Suprapubic skin (tissue), 4 donors: Measurements from ENCODE around the gene PISD. TPM values are rescaled to one million over a fixed set of nuclear protein-coding genes. Genes with fewer than 3 reads are reported as not detected.

Source experiments
- DNase-seq, 2 donors: peaks; one replicate each; pipeline ENCODE4 v3.0.0-alpha.2; 2019; ENCODE audit warnings: low spot score in 2 of 2
- H3K27ac ChIP-seq: fragments of 200-600 bp; sonication (generic); one replicate; pipeline ENCODE4 v1.5.1; 2019
- H3K27me3 ChIP-seq: fragments of 200-600 bp; sonication (generic); one replicate; pipeline ENCODE4 v1.5.1; 2019
- H3K36me3 ChIP-seq: fragments of 200-600 bp; sonication (generic); one replicate; pipeline ENCODE4 v1.5.1; 2019
- H3K4me1 ChIP-seq: fragments of 200-600 bp; sonication (generic); one replicate; pipeline ENCODE4 v1.5.1; 2019
- H3K4me3 ChIP-seq: fragments of 200-600 bp; sonication (generic); one replicate; pipeline ENCODE4 v1.5.1; 2019; ENCODE audit warnings: mild to moderate bottlenecking
- H3K9me3 ChIP-seq: fragments of 200-600 bp; sonication (generic); one replicate; pipeline ENCODE4 v1.5.1; 2019
- CTCF ChIP-seq, 2 donors: fragments of 200-600 bp in 1 of 2; fragments of 450-650 bp in 1 of 2; sonication (generic) in 1 of 2; IDR thresholded peaks; one replicate each; pipeline ENCODE4 v1.5.1; 2016 to 2019; ENCODE audit warnings: antibody characterized with exemption in 2 of 2, mild to moderate bottlenecking in 1 of 2, moderate library complexity in 1 of 2
- EP300 ChIP-seq: sonication (generic); formaldehyde crosslinking; IDR thresholded peaks from one replicate; pipeline ENCODE4 v1.6.1; 2017; ENCODE audit warnings: antibody characterized with exemption
- POLR2A ChIP-seq, 2 donors: fragments of 450-650 bp; IDR thresholded peaks; one replicate each; pipeline ENCODE4 v1.6.1; 2017; ENCODE audit warnings: antibody characterized with exemption in 2 of 2, mild to moderate bottlenecking in 2 of 2, moderate library complexity in 2 of 2
- POLR2AphosphoS5 ChIP-seq, 3 donors: sonication (generic); formaldehyde crosslinking; IDR thresholded peaks; one replicate each; pipeline ENCODE4 v1.6.1; 2017; ENCODE audit warnings: antibody characterized with exemption in 3 of 3
- WGBS: methylation state at CpG from one replicate; pipeline ENCODE4 v1.1.5; 2018; 5-methylcytosine and 5-hydroxymethylcytosine counted together
- total RNA-seq, 4 donors: library from RNA; depleted of rRNA; stranded (reverse); fragments of >200 nt; gene quantifications; one replicate each; pipeline ENCODE4 v1.1.0, GENCODE V29; 2016

Gene PISD
- total RNA-seq, 4 donors from 2014 or later, result 42.5 to 91.7 (median 57.9) TPM

- Histone ChIP-seq H3K4me3 (no peak overlapping the region), H3K9me3 (no peaks in the 10 kb centered on the region), H3K36me3 (peaks cover 45% of the 10 kb centered on the region), H3K27ac (no peak overlapping the region), H3K27me3 (no peaks in the 10 kb centered on the region), H3K4me1 (no peaks in the 10 kb centered on the region)
- WGBS, result 96% methylated on average over 3 of the region's 3 CpGs
- TF ChIP-seq POLR2A (IDR thresholded peaks at IDR 0.05) (no peak), POLR2AphosphoS5 (IDR thresholded peaks at IDR 0.05) (no peak), CTCF (IDR thresholded peaks at IDR 0.05) (no peak), EP300 (no peak)
- no peak for DNase-seq
These were observed 87.9 kb downstream of the PISD start for GRCh38 chr22:31574055-31574670.

- no peak for DNase-seq
- Histone ChIP-seq H3K27me3 (no peaks in the 10 kb centered on the region), H3K36me3 (peaks cover 35% of the 10 kb centered on the region), H3K9me3 (no peaks in the 10 kb centered on the region), H3K4me1 (no peaks in the 10 kb centered on the region), H3K27ac (no peak overlapping the region), H3K4me3 (no peak overlapping the region)
- 90% methylated on average over 5 of the region's 5 CpGs for WGBS
- TF ChIP-seq POLR2A (IDR thresholded peaks at IDR 0.05), result no peak
- TF ChIP-seq CTCF (IDR thresholded peaks at IDR 0.05), result no peak
- TF ChIP-seq POLR2AphosphoS5 (IDR thresholded peaks at IDR 0.05), result no peak
- TF ChIP-seq EP300, result no peak
These were observed 89.1 kb downstream of the PISD start for GRCh38 chr22:31572939-31573338.

- H3K9me3 ChIP-seq, result no peaks in the 10 kb centered on the region
- no peaks in the 10 kb centered on the region for H3K27me3 ChIP-seq
- DNase-seq, result no peak
- TF ChIP-seq EP300, result no peak
- no peak for TF ChIP-seq CTCF (IDR thresholded peaks at IDR 0.05)
- TF ChIP-seq POLR2A (IDR thresholded peaks at IDR 0.05), result no peak
- TF ChIP-seq POLR2AphosphoS5 (IDR thresholded peaks at IDR 0.05), result no peak
- H3K27ac ChIP-seq, result no peak overlapping the region
- peaks cover 8% of the 10 kb centered on the region for H3K36me3 ChIP-seq
- 96% methylated on average over 1 of the region's 1 CpG for WGBS
- no peak overlapping the region for H3K4me3 ChIP-seq
- H3K4me1 ChIP-seq, result no peaks in the 10 kb centered on the region
These were observed 92.9 kb downstream of the PISD start for GRCh38 chr22:31569126-31569525.

Other genes with a start within 250 kb of the PISD start
- 10 to 100 TPM; 12.7 to 33.8 (median 22.5) TPM for gene EIF4ENIF1, start 172.4 kb downstream of the PISD start, total RNA-seq
- gene SFI1, start 165.7 kb downstream of the PISD start, total RNA-seq, result 100 to 1,000 TPM in 1 of 4 donors, 10 to 100 TPM in 3; 21.2 to 128 (median 40.7) TPM
- 10 to 100 TPM; 23.6 to 66.0 (median 35.4) TPM for gene PRR14L, start 87.9 kb upstream of the PISD start, total RNA-seq
- 10 to 100 TPM; 10.2 to 35.6 (median 15.5) TPM for gene DEPDC5, start 91.8 kb upstream of the PISD start, total RNA-seq